ENCODE measurements around the gene UBTFL1. TPM values are rescaled to one million over a fixed set of nuclear protein-coding genes. Genes with fewer than 3 reads are reported as not detected.
"Not testable (repeated sequence)": the region's sequence is repeated elsewhere in the genome, so short reads cannot be mapped to it uniquely, and the experiment has no call there.

UBTFL1 gene
- not detected in 2 replicates for total RNA-seq (2021)
- long read RNA-seq = 0 reads

- H3K14ac ChIP-seq (ENCODE audit: insufficient read depth, low read length); H3K4me1 Mint-ChIP-seq; H2BK120ac ChIP-seq (ENCODE audit: low read depth, low read length, poor library complexity, severe bottlenecking); H3K36me3 Mint-ChIP-seq (ENCODE audit: insufficient read depth in 1 of 3, low read depth in 3 of 3); H4K20me1 ChIP-seq (ENCODE audit: control insufficient read depth, insufficient read depth, insufficient read length); H3K9me3 ChIP-seq (ENCODE audit: control insufficient read depth, low read depth, low read length); H3K18ac ChIP-seq (ENCODE audit: insufficient read length, low read depth, low read length); H4K91ac ChIP-seq (ENCODE audit: insufficient read length, low read depth, low read length); H3K4me3 Mint-ChIP-seq; DNase-seq; H3K4ac ChIP-seq (ENCODE audit: low read depth, low read length); H2BK5ac ChIP-seq (ENCODE audit: insufficient read length, low read length); H2BK15ac ChIP-seq (ENCODE audit: low read depth, low read length); H3K9me3 Mint-ChIP-seq; H3K56ac ChIP-seq (ENCODE audit: insufficient read length, low read depth, low read length); H2AFZ ChIP-seq (ENCODE audit: low read length); H3K9ac ChIP-seq (ENCODE audit: extremely low read depth, insufficient read length, low read length); H3K23me2 ChIP-seq (ENCODE audit: insufficient read length, low read depth, low read length, poor library complexity, severe bottlenecking); H3K23ac ChIP-seq (ENCODE audit: insufficient read length, low read depth, low read length); H2BK20ac ChIP-seq (ENCODE audit: low read depth, low read length, poor library complexity, severe bottlenecking); H3K27ac ChIP-seq (ENCODE audit: insufficient read length, low read depth, low read length); H3K27me3 ChIP-seq (ENCODE audit: insufficient read depth, low read length); H3K27ac Mint-ChIP-seq; H3K79me2 ChIP-seq (ENCODE audit: insufficient read depth, low read length); H3K27me3 Mint-ChIP-seq (ENCODE audit: low read depth); H3K4me2 ChIP-seq (ENCODE audit: insufficient read depth, insufficient read length, low read length); H3T11ph ChIP-seq (ENCODE audit: low read length); H2AK5ac ChIP-seq (ENCODE audit: insufficient read length, low read length); H3K79me1 ChIP-seq (ENCODE audit: insufficient read depth, low read depth, low read length, poor library complexity, severe bottlenecking); H2BK12ac ChIP-seq (ENCODE audit: insufficient read length, low read depth, low read length); H4K8ac ChIP-seq (replicated peaks; ENCODE audit: insufficient read length, low read depth, low read length); H4K5ac ChIP-seq (ENCODE audit: insufficient read length, low read depth, low read length); H3K4me1 ChIP-seq (ENCODE audit: insufficient read depth, low read length): not testable (repeated sequence)
- WGBS (ENCODE audit: extremely low coverage, insufficient read length, low lambda C conversion rate) = no CpG with 5 or more reads among the region's 3 CpGs
Measured at GRCh38 chr11:90085650-90086049, at the start of gene UBTFL1. UBTFL1 (plus strand) TSS chr11:90085950; CDS start chr11:90085950, 0 bp downstream.

DNA sequence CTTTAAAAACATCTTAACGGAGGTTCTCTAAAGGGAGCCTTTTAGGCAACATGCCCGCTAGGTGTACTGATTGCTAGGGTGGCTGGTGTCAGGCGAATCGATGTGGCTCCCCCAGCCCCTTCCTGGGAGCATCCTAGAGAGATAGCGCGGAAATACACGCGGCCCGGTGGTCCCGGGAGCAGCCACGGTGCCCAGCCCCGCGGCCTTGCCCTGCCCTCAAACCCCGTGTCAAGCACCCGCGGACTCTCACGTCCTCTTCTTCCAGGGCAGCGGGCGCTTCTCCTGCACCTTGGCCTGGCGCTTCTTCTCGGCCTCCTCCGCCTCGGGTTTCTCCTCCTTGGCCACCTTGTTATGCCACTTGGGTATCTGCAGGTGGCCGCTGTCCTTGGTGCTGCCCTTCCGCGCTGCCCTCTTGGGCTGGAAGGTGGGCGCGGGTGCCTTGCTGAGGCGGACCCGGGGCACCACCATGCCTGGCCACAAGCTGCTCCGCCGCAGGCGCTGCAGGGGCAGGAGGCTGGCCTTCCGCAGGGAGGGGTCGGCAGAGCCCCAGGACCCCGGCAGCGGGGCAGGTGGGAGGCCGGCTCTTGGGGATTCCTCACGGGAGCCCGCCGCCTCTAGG, 34.0 kb upstream of the UBTFL1 start:
- H3K27me3 Mint-ChIP-seq (ENCODE audit: low read depth); H3K14ac ChIP-seq (ENCODE audit: insufficient read depth, low read length); H2AFZ ChIP-seq (ENCODE audit: low read length); H4K8ac ChIP-seq (replicated peaks; ENCODE audit: insufficient read length, low read depth, low read length); H3K4me1 ChIP-seq (ENCODE audit: insufficient read depth, low read length); H2AK5ac ChIP-seq (ENCODE audit: insufficient read length, low read length); H3K4ac ChIP-seq (ENCODE audit: low read depth, low read length); H3K9ac ChIP-seq (ENCODE audit: extremely low read depth, insufficient read length, low read length); H3K79me2 ChIP-seq (ENCODE audit: insufficient read depth, low read length); H2BK120ac ChIP-seq (ENCODE audit: low read depth, low read length, poor library complexity, severe bottlenecking); H3K27ac Mint-ChIP-seq; H3K4me3 Mint-ChIP-seq; H3K27ac ChIP-seq (ENCODE audit: insufficient read length, low read depth, low read length); H4K20me1 ChIP-seq (ENCODE audit: control insufficient read depth, insufficient read depth, insufficient read length); H3K36me3 Mint-ChIP-seq (ENCODE audit: insufficient read depth in 1 of 3, low read depth in 3 of 3); H3K56ac ChIP-seq (ENCODE audit: insufficient read length, low read depth, low read length); DNase-seq; H2BK5ac ChIP-seq (ENCODE audit: insufficient read length, low read length); H3K4me2 ChIP-seq (ENCODE audit: insufficient read depth, insufficient read length, low read length); H3K23ac ChIP-seq (ENCODE audit: insufficient read length, low read depth, low read length); H3K79me1 ChIP-seq (ENCODE audit: insufficient read depth, low read depth, low read length, poor library complexity, severe bottlenecking); H3K27me3 ChIP-seq (ENCODE audit: insufficient read depth, low read length); H2BK12ac ChIP-seq (ENCODE audit: insufficient read length, low read depth, low read length); H3T11ph ChIP-seq (ENCODE audit: low read length); H3K4me1 Mint-ChIP-seq; H4K91ac ChIP-seq (ENCODE audit: insufficient read length, low read depth, low read length); H3K18ac ChIP-seq (ENCODE audit: insufficient read length, low read depth, low read length); H2BK15ac ChIP-seq (ENCODE audit: low read depth, low read length); H4K5ac ChIP-seq (ENCODE audit: insufficient read length, low read depth, low read length); H3K9me3 Mint-ChIP-seq; H2BK20ac ChIP-seq (ENCODE audit: low read depth, low read length, poor library complexity, severe bottlenecking); H3K23me2 ChIP-seq (ENCODE audit: insufficient read length, low read depth, low read length, poor library complexity, severe bottlenecking); H3K9me3 ChIP-seq (ENCODE audit: control insufficient read depth, low read depth, low read length): not testable (repeated sequence)
- WGBS (ENCODE audit: extremely low coverage, insufficient read length, low lambda C conversion rate) = no CpG with 5 or more reads among the region's 41 CpGs
